Measurements from ENCODE around the gene PRMT3.

PRMT3 gene

GRCh38 chr11:20369826-20370225, 17.7 kb upstream of the PRMT3 start:
- H3K4ac ChIP-seq (ENCODE audit: low read length) = no peak overlapping the region

GRCh38 chr11:20372081-20372626, 15.4 kb upstream of the PRMT3 start:
- DNase-seq (ENCODE audit: low spot score) = no peak
- Histone ChIP-seq H2BK12ac (ENCODE audit: low read length) (no peak overlapping the region), H3K27me3 (ENCODE audit: control insufficient read depth in 3 of 3, insufficient read depth in 3 of 3, low read depth in 1 of 3, low read length in 3 of 3) (no peaks in the 10 kb centered on the region), H3K4me2 (ENCODE audit: insufficient read depth, low read length, poor library complexity, severe bottlenecking) (no peak overlapping the region), H4K8ac (ENCODE audit: low read depth, low read length) (no peak overlapping the region), H3K23ac (ENCODE audit: low read depth, low read length, poor library complexity) (no peak overlapping the region), H3K4me1 (ENCODE audit: control insufficient read depth in 2 of 2, insufficient read depth in 1 of 2, low read depth in 1 of 2, low read length in 2 of 2) (peaks cover 0 to 1% of the 10 kb centered on the region in 2 donors), H3K79me1 (ENCODE audit: low read depth, low read length) (no peaks in the 10 kb centered on the region), H3K4me3 (ENCODE audit: low read length in 2 of 2) (no peak overlapping the region), H3K18ac (ENCODE audit: low read length) (no peak overlapping the region), H3K9ac (ENCODE audit: low read depth, low read length, poor library complexity) (no peak overlapping the region), H2BK5ac (ENCODE audit: low read length) (no peak overlapping the region), H4K91ac (ENCODE audit: low read depth, low read length, poor library complexity) (no peak overlapping the region), H2BK120ac (ENCODE audit: low read depth, low read length) (no peak overlapping the region), H3K14ac (ENCODE audit: low read length) (no peak overlapping the region), H3K27ac (replicated peaks; ENCODE audit: low read length) (no peak overlapping the region), H2BK15ac (ENCODE audit: low read length) (no peak overlapping the region), H3K36me3 (replicated peaks in 1 of 2; ENCODE audit: control insufficient read depth in 2 of 2, insufficient read depth in 2 of 2, low read length in 2 of 2) (no peaks in the 10 kb centered on the region), H3K4ac (ENCODE audit: low read length) (no peak overlapping the region), H3K9me3 (replicated peaks in 1 of 2; ENCODE audit: control insufficient read depth in 2 of 2, insufficient read depth in 1 of 2, low read depth in 1 of 2, low read length in 2 of 2) (no peaks in the 10 kb centered on the region), H2AK5ac (ENCODE audit: low read depth, low read length) (no peak overlapping the region), H2AFZ (ENCODE audit: low read length) (no peak overlapping the region)
- WGBS, 2 donors (ENCODE audit: extremely low coverage in 2 of 2, insufficient read length in 2 of 2, insufficient replicate concordance in 1 of 2) = no CpG with 5 or more reads among the region's 5 CpGs

More at GRCh38 chr11:20369826-20370225, 17.7 kb upstream of the PRMT3 start:
- Histone ChIP-seq H2BK120ac (ENCODE audit: low read depth, low read length) (no peak overlapping the region), H3K36me3 (replicated peaks in 1 of 2; ENCODE audit: control insufficient read depth in 2 of 2, insufficient read depth in 2 of 2, low read length in 2 of 2) (no peaks in the 10 kb centered on the region), H3K9me3 (replicated peaks in 1 of 2; ENCODE audit: control insufficient read depth in 2 of 2, insufficient read depth in 1 of 2, low read depth in 1 of 2, low read length in 2 of 2) (no peaks in the 10 kb centered on the region), H2AFZ (ENCODE audit: low read length) (no peak overlapping the region), H3K23ac (ENCODE audit: low read depth, low read length, poor library complexity) (no peak overlapping the region), H3K4me1 (ENCODE audit: control insufficient read depth in 2 of 2, insufficient read depth in 1 of 2, low read depth in 1 of 2, low read length in 2 of 2) (peaks cover 0 to 1% of the 10 kb centered on the region in 2 donors), H3K4me2 (ENCODE audit: insufficient read depth, low read length, poor library complexity, severe bottlenecking) (no peak overlapping the region), H4K8ac (ENCODE audit: low read depth, low read length) (no peak overlapping the region), H2BK12ac (ENCODE audit: low read length) (no peak overlapping the region), H2AK5ac (ENCODE audit: low read depth, low read length) (no peak overlapping the region), H3K79me1 (ENCODE audit: low read depth, low read length) (no peaks in the 10 kb centered on the region), H2BK15ac (ENCODE audit: low read length) (no peak overlapping the region), H3K27me3 (ENCODE audit: control insufficient read depth in 3 of 3, insufficient read depth in 3 of 3, low read depth in 1 of 3, low read length in 3 of 3) (no peaks in the 10 kb centered on the region), H3K27ac (replicated peaks; ENCODE audit: low read length) (no peak overlapping the region), H3K9ac (ENCODE audit: low read depth, low read length, poor library complexity) (no peak overlapping the region), H2BK5ac (ENCODE audit: low read length) (no peak overlapping the region), H4K91ac (ENCODE audit: low read depth, low read length, poor library complexity) (no peak overlapping the region), H3K14ac (ENCODE audit: low read length) (no peak overlapping the region), H3K4me3 (ENCODE audit: low read length in 2 of 2) (no peak overlapping the region), H3K18ac (ENCODE audit: low read length) (no peak overlapping the region)
- DNase-seq (ENCODE audit: low spot score) = no peak

- no peak overlapping the region for H3K9ac ChIP-seq (ENCODE audit: low read depth, low read length, poor library complexity)
- H2BK15ac ChIP-seq (ENCODE audit: low read length) = no peak overlapping the region
- no peak overlapping the region for H3K18ac ChIP-seq (ENCODE audit: low read length)
- peaks cover 0 to 1% of the 10 kb centered on the region in 2 donors for H3K4me1 ChIP-seq (ENCODE audit: control insufficient read depth in 2 of 2, insufficient read depth in 1 of 2, low read depth in 1 of 2, low read length in 2 of 2)
- no peak overlapping the region for H2BK5ac ChIP-seq (ENCODE audit: low read length)
- H3K27me3 ChIP-seq (ENCODE audit: control insufficient read depth in 3 of 3, insufficient read depth in 3 of 3, low read depth in 1 of 3, low read length in 3 of 3) = no peaks in the 10 kb centered on the region
- no peak overlapping the region for H4K91ac ChIP-seq (ENCODE audit: low read depth, low read length, poor library complexity)
- H2AK5ac ChIP-seq (ENCODE audit: low read depth, low read length) = no peak overlapping the region
- no peaks in the 10 kb centered on the region for H3K79me1 ChIP-seq (ENCODE audit: low read depth, low read length)
- H3K27ac ChIP-seq (replicated peaks; ENCODE audit: low read length) = no peak overlapping the region
- no peaks in the 10 kb centered on the region for H3K9me3 ChIP-seq (replicated peaks in 1 of 2; ENCODE audit: control insufficient read depth in 2 of 2, insufficient read depth in 1 of 2, low read depth in 1 of 2, low read length in 2 of 2)
- H3K4me3 ChIP-seq (ENCODE audit: low read length in 2 of 2) = no peak overlapping the region
- H2BK120ac ChIP-seq (ENCODE audit: low read depth, low read length) = no peak overlapping the region
- no peak overlapping the region for H2AFZ ChIP-seq (ENCODE audit: low read length)
- H3K36me3 ChIP-seq (replicated peaks in 1 of 2; ENCODE audit: control insufficient read depth in 2 of 2, insufficient read depth in 2 of 2, low read length in 2 of 2) = no peaks in the 10 kb centered on the region
- no peak overlapping the region for H4K8ac ChIP-seq (ENCODE audit: low read depth, low read length)
- H3K4ac ChIP-seq (ENCODE audit: low read length) = no peak overlapping the region
- no peak for DNase-seq (ENCODE audit: low spot score)
- no peak overlapping the region for H3K23ac ChIP-seq (ENCODE audit: low read depth, low read length, poor library complexity)
- no CpG with 5 or more reads among the region's 13 CpGs for WGBS, 2 donors (ENCODE audit: extremely low coverage in 2 of 2, insufficient read length in 2 of 2, insufficient replicate concordance in 1 of 2)
- H2BK12ac ChIP-seq (ENCODE audit: low read length) = no peak overlapping the region
- no peak overlapping the region for H3K4me2 ChIP-seq (ENCODE audit: insufficient read depth, low read length, poor library complexity, severe bottlenecking)
- no peak overlapping the region for H3K14ac ChIP-seq (ENCODE audit: low read length)
Observed at GRCh38 chr11:20373147-20373546, 14.4 kb upstream of the PRMT3 start.

GRCh38 chr11:20373568-20374209, 13.8 kb upstream of the PRMT3 start:
- no peak overlapping the region for H4K8ac ChIP-seq (ENCODE audit: low read depth, low read length)
- no CpG with 5 or more reads among the region's 3 CpGs for WGBS, 2 donors (ENCODE audit: extremely low coverage in 2 of 2, insufficient read length in 2 of 2, insufficient replicate concordance in 1 of 2)
- H3K23ac ChIP-seq (ENCODE audit: low read depth, low read length, poor library complexity) = no peak overlapping the region

More at GRCh38 chr11:20373568-20374209, 13.8 kb upstream of the PRMT3 start:
- Histone ChIP-seq H3K27me3 (ENCODE audit: control insufficient read depth in 3 of 3, insufficient read depth in 3 of 3, low read depth in 1 of 3, low read length in 3 of 3) (no peaks in the 10 kb centered on the region), H3K27ac (replicated peaks; ENCODE audit: low read length) (no peak overlapping the region), H4K91ac (ENCODE audit: low read depth, low read length, poor library complexity) (no peak overlapping the region), H3K4me3 (ENCODE audit: low read length in 2 of 2) (no peak overlapping the region), H2BK12ac (ENCODE audit: low read length) (no peak overlapping the region), H3K79me1 (ENCODE audit: low read depth, low read length) (no peaks in the 10 kb centered on the region), H2BK5ac (ENCODE audit: low read length) (no peak overlapping the region), H3K18ac (ENCODE audit: low read length) (no peak overlapping the region), H2AFZ (ENCODE audit: low read length) (no peak overlapping the region), H2BK15ac (ENCODE audit: low read length) (no peak overlapping the region), H3K36me3 (replicated peaks in 1 of 2; ENCODE audit: control insufficient read depth in 2 of 2, insufficient read depth in 2 of 2, low read length in 2 of 2) (no peaks in the 10 kb centered on the region), H3K9me3 (replicated peaks in 1 of 2; ENCODE audit: control insufficient read depth in 2 of 2, insufficient read depth in 1 of 2, low read depth in 1 of 2, low read length in 2 of 2) (no peaks in the 10 kb centered on the region), H3K4me1 (ENCODE audit: control insufficient read depth in 2 of 2, insufficient read depth in 1 of 2, low read depth in 1 of 2, low read length in 2 of 2) (no peaks in the 10 kb centered on the region), H3K14ac (ENCODE audit: low read length) (no peak overlapping the region), H2AK5ac (ENCODE audit: low read depth, low read length) (no peak overlapping the region), H3K4ac (ENCODE audit: low read length) (no peak overlapping the region), H3K4me2 (ENCODE audit: insufficient read depth, low read length, poor library complexity, severe bottlenecking) (no peak overlapping the region), H3K9ac (ENCODE audit: low read depth, low read length, poor library complexity) (no peak overlapping the region), H2BK120ac (ENCODE audit: low read depth, low read length) (no peak overlapping the region)
- no peak for DNase-seq (ENCODE audit: low spot score)
